Measurements from ENCODE around the gene SLC5A11. TPM values are rescaled to one million over a fixed set of nuclear protein-coding genes. Genes with fewer than 3 reads are reported as not detected.

Gene SLC5A11
- total RNA-seq, 1 donor from 2014 or later = not detected

DNA sequence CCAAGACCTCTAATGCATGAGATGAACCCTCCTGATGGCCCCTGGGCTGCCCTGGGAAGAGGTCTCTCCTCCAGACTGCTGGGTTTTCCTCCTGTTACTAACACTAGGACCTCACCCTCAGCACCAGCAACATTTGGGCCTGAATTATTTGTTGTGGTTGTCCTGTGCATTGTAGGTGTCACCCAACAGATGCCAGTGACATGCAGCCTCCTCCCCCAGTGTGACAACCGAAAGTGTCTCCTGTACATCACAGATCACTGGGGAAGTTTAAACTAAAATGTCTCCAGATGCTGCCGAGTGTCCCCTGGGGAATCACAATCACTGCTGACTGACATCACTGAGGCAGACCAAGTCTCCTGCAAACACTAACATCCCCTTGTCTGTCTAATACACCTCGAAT is 74.8 kb downstream of the SLC5A11 start:
- TF ChIP-seq, protein P1, sequence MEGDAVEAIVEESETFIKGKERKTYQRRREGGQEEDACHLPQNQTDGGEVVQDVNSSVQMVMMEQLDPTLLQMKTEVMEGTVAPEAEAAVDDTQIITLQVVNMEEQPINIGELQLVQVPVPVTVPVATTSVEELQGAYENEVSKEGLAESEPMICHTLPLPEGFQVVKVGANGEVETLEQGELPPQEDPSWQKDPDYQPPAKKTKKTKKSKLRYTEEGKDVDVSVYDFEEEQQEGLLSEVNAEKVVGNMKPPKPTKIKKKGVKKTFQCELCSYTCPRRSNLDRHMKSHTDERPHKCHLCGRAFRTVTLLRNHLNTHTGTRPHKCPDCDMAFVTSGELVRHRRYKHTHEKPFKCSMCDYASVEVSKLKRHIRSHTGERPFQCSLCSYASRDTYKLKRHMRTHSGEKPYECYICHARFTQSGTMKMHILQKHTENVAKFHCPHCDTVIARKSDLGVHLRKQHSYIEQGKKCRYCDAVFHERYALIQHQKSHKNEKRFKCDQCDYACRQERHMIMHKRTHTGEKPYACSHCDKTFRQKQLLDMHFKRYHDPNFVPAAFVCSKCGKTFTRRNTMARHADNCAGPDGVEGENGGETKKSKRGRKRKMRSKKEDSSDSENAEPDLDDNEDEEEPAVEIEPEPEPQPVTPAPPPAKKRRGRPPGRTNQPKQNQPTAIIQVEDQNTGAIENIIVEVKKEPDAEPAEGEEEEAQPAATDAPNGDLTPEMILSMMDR (IDR thresholded peaks at IDR 0.05) = no peak
- H3K4me3 Mint-ChIP-seq (ENCODE audit: unreplicated experiment) = no peak overlapping the region
- no peak overlapping the region for H3K27ac Mint-ChIP-seq (ENCODE audit: unreplicated experiment)
- no peak for DNase-seq (ENCODE audit: extremely low spot score, unreplicated experiment)
- H3K4me1 Mint-ChIP-seq (ENCODE audit: unreplicated experiment) = no peaks in the 10 kb centered on the region
- H3K27me3 Mint-ChIP-seq (ENCODE audit: unreplicated experiment) = no peaks in the 10 kb centered on the region
- H3K9me3 Mint-ChIP-seq (ENCODE audit: unreplicated experiment) = no peaks in the 10 kb centered on the region
- H3K36me3 Mint-ChIP-seq (ENCODE audit: unreplicated experiment) = peaks cover 36% of the 10 kb centered on the region

DNA sequence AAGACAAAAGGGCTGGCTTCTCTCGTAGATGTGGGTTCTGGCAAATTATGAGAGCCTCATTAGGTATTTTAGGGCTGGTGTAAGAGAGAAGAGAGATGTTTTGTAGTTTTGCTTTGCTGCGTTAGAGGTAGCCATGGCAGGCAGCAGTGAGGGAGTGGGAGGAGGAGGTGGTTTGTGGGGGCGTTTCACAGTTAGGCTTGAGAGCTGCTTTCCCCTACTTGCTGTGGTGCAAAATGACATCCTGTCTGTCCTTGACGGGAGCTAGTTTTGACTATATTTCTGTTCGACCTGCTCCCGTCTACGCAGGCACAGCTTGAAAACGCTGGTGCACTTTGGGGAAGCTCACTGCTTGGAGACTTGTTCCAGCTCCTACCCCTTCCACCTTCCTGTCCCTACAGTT is 75.5 kb downstream of the SLC5A11 start:
- H3K27ac Mint-ChIP-seq (ENCODE audit: unreplicated experiment) = no peak overlapping the region
- H3K27me3 Mint-ChIP-seq (ENCODE audit: unreplicated experiment) = no peaks in the 10 kb centered on the region
- no peaks in the 10 kb centered on the region for H3K9me3 Mint-ChIP-seq (ENCODE audit: unreplicated experiment)
- no peak overlapping the region for H3K4me3 Mint-ChIP-seq (ENCODE audit: unreplicated experiment)
- peaks cover 35% of the 10 kb centered on the region for H3K36me3 Mint-ChIP-seq (ENCODE audit: unreplicated experiment)
- TF ChIP-seq, protein P1 (IDR thresholded peaks at IDR 0.05) = no peak
- H3K4me1 Mint-ChIP-seq (ENCODE audit: unreplicated experiment) = no peaks in the 10 kb centered on the region
- DNase-seq (ENCODE audit: extremely low spot score, unreplicated experiment) = no peak

DNA sequence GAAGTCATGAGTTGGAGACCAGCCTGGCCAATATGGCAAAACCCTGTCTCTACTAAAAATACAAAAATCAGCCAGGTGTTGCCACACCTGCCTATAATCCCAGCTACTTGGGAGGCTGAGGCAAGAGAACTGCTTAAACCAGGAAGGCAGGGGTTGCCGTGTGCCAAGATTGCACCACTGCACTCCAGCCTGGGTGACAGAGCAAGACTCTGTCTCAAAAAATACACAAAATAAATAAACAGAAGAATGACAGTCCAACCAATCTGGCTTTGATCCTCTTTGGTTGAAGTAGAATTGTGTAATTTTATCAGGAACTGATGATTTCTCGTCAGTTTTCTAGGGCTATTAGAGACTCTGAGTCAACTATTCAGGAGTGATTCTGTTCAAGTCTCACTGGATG is 79.4 kb downstream of the SLC5A11 start:
- Mint-ChIP-seq H3K4me1 (ENCODE audit: unreplicated experiment) (no peaks in the 10 kb centered on the region), H3K27me3 (ENCODE audit: unreplicated experiment) (no peaks in the 10 kb centered on the region), H3K27ac (ENCODE audit: unreplicated experiment) (no peak overlapping the region), H3K4me3 (ENCODE audit: unreplicated experiment) (no peak overlapping the region), H3K36me3 (ENCODE audit: unreplicated experiment) (peaks cover 28% of the 10 kb centered on the region), H3K9me3 (ENCODE audit: unreplicated experiment) (no peaks in the 10 kb centered on the region)
- TF ChIP-seq, protein P1 (IDR thresholded peaks at IDR 0.05) = no peak
- DNase-seq (ENCODE audit: extremely low spot score, unreplicated experiment) = no peak

DNA sequence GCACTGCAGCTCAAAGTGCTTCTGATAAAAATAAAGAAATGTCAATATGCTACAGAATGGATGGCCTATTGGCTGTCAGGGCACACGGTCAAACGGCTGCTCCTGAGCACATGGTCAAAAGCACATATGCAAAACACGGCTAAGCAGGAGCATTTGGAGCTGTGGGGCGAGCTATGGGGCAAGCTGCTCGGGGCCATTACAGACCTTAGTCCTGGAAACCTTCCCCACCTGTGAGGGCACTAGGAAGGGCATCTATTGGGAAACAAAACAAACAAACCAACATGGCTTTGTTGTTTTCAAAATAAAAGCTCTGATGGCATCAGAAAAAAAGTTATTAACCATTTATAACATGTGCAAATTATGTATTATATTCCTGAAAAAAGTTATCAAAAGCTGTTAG is 83.6 kb downstream of the SLC5A11 start:
- DNase-seq (ENCODE audit: extremely low spot score, unreplicated experiment) = no peak
- Mint-ChIP-seq H3K4me1 (ENCODE audit: unreplicated experiment) (no peaks in the 10 kb centered on the region), H3K36me3 (ENCODE audit: unreplicated experiment) (peaks cover 43% of the 10 kb centered on the region), H3K9me3 (ENCODE audit: unreplicated experiment) (no peaks in the 10 kb centered on the region), H3K4me3 (ENCODE audit: unreplicated experiment) (no peak overlapping the region), H3K27me3 (ENCODE audit: unreplicated experiment) (no peaks in the 10 kb centered on the region), H3K27ac (ENCODE audit: unreplicated experiment) (no peak overlapping the region)
- TF ChIP-seq, protein P1 (IDR thresholded peaks at IDR 0.05) = no peak

DNA sequence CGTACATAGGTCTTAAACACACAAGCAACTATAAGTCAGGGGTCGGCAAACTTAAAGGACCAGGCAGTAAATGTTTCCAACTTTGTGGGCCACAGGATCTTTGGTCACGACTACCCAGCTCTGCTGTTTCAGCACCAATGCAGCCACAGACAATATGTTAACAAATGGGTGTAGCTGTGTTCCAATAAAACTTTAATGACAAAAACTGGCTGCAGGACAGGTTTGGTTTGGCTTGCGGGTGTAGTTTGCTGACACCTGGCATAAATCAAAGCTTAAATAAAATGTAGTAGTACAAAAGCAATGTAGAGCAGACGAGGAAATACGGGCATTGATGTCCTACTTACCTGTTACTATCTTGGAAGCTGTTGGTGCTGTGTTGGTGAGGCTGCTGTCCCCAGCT is 84.7 kb downstream of the SLC5A11 start:
- Mint-ChIP-seq H3K27me3 (ENCODE audit: unreplicated experiment) (no peaks in the 10 kb centered on the region), H3K4me3 (ENCODE audit: unreplicated experiment) (no peak overlapping the region), H3K9me3 (ENCODE audit: unreplicated experiment) (no peaks in the 10 kb centered on the region), H3K4me1 (ENCODE audit: unreplicated experiment) (no peaks in the 10 kb centered on the region), H3K36me3 (ENCODE audit: unreplicated experiment) (peaks cover 50% of the 10 kb centered on the region), H3K27ac (ENCODE audit: unreplicated experiment) (no peak overlapping the region)
- no peak for DNase-seq (ENCODE audit: extremely low spot score, unreplicated experiment)
- TF ChIP-seq, protein P1 (IDR thresholded peaks at IDR 0.05) = no peak

All from osteocyte (in vitro differentiated cells).